Measurements from ENCODE around the gene FAM163A. TPM values are rescaled to one million over a fixed set of nuclear protein-coding genes. Genes with fewer than 3 reads are reported as not detected.
A peak's percentile ranks its signal among the peaks of the same experiment; 100 is the strongest.
"Not testable (repeated sequence)": the region's sequence is repeated elsewhere in the genome, so short reads cannot be mapped to it uniquely, and the experiment has no call there.

FAM163A gene
- total RNA-seq, 2 experiments from 2014 or later = not detected

DNA sequence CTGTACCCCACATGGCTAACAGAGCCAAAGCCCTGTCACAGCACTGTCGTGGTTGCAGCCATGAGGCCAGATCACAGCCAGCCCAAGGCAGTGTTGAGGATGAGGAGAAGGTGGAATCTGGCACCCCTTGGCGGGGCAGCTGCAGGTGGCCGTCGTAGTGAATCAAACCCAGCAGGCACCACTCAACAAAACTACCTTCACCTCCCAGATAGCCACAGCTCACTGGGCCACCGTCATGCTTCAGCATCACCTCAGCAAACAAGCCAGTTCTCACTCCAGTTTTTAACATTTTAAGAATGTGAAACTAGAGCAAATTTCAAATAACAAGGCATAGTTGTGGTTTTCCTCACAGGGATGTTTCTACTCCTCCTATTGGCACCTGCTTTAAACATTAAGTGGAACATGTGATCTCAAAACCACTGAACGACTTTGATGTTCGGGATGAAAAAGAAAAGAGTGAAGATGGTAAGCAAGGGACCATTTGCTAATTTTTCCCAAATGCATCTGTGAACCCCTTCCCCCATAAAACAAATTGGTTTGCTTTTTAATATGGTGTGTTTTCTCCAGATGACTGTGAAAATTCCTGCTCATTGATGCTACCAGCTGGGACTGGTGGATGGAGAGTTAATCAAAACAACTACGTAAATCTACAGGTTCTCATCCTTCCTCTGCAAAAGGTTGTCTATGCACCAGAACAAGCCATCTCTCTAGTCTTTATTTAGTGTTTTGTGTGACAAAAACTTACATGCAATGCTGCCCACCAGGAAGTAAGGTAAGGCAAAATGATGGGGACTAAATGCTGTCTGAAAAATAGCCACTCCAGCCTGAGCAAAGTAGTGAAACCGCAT is 89.0 kb downstream of the FAM163A start:
- no peak for DNase-seq
- peak overlapping the region; percentile 43 for H3K27ac Mint-ChIP-seq

GRCh38 chr1:179836686-179837445 is 93.8 kb downstream of the FAM163A start:
- ATAC-seq; H3K9me3 Mint-ChIP-seq (ENCODE audit: insufficient read depth); H3K27ac Mint-ChIP-seq; DNase-seq; H3K4me1 Mint-ChIP-seq (ENCODE audit: low read depth); H3K36me3 Mint-ChIP-seq (ENCODE audit: low read depth); POLR2A ChIA-PET; H3K4me3 Mint-ChIP-seq; H3K27me3 Mint-ChIP-seq (ENCODE audit: low read depth): not testable (repeated sequence)
- CTCF ChIA-PET = interaction anchor here (1.4 to 1.9 kb wide), 2 partner anchors 22 to 27 kb away, joined by 4 to 6 read pairs; no protein-coding TSS in a partner anchor

More for the DNA sequence above, 89.0 kb downstream of the FAM163A start:
- Mint-ChIP-seq H3K36me3 (ENCODE audit: low read depth) (peaks cover 2% of the 10 kb centered on the region), H3K4me3 (peak overlapping the region; percentile 34), H3K4me1 (ENCODE audit: low read depth) (peaks cover 24% of the 10 kb centered on the region), H3K27me3 (ENCODE audit: low read depth) (no peaks in the 10 kb centered on the region), H3K9me3 (ENCODE audit: insufficient read depth) (no peaks in the 10 kb centered on the region)
- ChIA-PET CTCF (interaction anchor here (0.6 to 5.8 kb wide), 6 partner anchors 14 to 126 kb away, joined by 3 to 62 read pairs (median 7); no protein-coding TSS in a partner anchor), POLR2A (interaction anchor here (0.8 kb wide), 1 partner anchor 50 kb away, joined by 4 read pairs; the partner anchor contains the start of gene TOR1AIP1)
- ATAC-seq = peak; percentile 69

DNA sequence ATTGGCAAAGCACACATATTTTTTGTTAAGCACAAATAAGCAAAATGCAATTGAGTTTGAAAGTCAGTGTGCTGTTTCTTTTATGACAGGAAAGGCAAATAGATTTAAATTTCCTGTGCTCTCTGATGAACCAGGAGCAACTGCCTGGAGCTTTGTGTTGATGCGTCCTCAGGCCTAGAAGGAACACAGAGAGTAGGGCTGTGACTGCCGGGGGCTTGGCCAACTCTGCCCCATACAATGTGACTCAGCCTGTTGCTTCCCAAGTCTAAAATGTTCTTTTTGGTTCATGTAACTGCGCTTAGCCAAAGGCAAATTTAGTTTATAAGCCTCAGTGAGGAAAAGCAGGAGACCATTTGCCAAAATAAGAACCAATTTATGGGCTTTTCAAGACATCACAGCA is 97.0 kb downstream of the FAM163A start:
- ChIA-PET POLR2A (no interaction called here), CTCF (interaction anchor here (0.9 to 1.3 kb wide), 2 partner anchors 13 to 25 kb away, joined by 3 to 5 read pairs; no protein-coding TSS in a partner anchor)
- peaks cover 11% of the 10 kb centered on the region for H3K36me3 Mint-ChIP-seq (ENCODE audit: low read depth)
- H3K4me1 Mint-ChIP-seq (ENCODE audit: low read depth) = no peaks in the 10 kb centered on the region
- H3K27ac Mint-ChIP-seq = no peak overlapping the region
- DNase-seq (no peak), ATAC-seq (no peak)
- no peak overlapping the region for H3K4me3 Mint-ChIP-seq
- no peaks in the 10 kb centered on the region for H3K9me3 Mint-ChIP-seq (ENCODE audit: insufficient read depth)
- H3K27me3 Mint-ChIP-seq (ENCODE audit: low read depth) = no peaks in the 10 kb centered on the region

DNA sequence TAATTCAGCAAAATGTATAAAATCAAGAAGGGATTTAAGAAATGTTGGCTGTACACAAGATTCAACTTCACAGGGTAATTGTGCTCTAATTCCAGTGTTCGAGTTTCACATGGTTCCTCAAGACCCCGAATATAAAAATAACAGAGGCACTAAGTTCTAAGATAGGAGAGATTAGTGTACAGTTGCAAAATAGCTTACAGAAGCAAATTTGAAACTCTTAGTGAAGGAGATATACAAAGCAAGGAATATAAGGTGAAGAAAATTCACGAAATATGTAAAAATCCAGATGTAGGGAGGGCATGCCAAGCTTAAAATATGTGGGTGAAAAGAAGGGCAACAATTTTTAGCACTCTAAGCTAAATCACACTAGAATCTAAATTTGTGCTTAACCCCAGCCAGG is 105.1 kb downstream of the FAM163A start:
- Mint-ChIP-seq H3K9me3 (ENCODE audit: insufficient read depth) (no peaks in the 10 kb centered on the region), H3K36me3 (ENCODE audit: low read depth) (peaks cover 48% of the 10 kb centered on the region)
- POLR2A ChIA-PET = no interaction called here

GRCh38 chr1:179853102-179853501 is 110.0 kb downstream of the FAM163A start:
- DNase-seq = no peak
- Mint-ChIP-seq H3K9me3 (ENCODE audit: insufficient read depth) (no peaks in the 10 kb centered on the region), H3K4me3 (no peak overlapping the region), H3K27ac (no peak overlapping the region), H3K4me1 (ENCODE audit: low read depth) (peaks cover 8% of the 10 kb centered on the region), H3K27me3 (ENCODE audit: low read depth) (no peaks in the 10 kb centered on the region), H3K36me3 (ENCODE audit: low read depth) (peaks cover 42% of the 10 kb centered on the region)
- ChIA-PET CTCF (interaction anchor here (0.9 to 1.9 kb wide), 5 partner anchors 14 to 147 kb away, joined by 3 to 9 read pairs (median 6); no protein-coding TSS in a partner anchor), POLR2A (no interaction called here)
- no peak for ATAC-seq

More for the DNA sequence above, 105.1 kb downstream of the FAM163A start:
- DNase-seq (no peak), ATAC-seq (no peak)
- Mint-ChIP-seq H3K4me3 (no peak overlapping the region), H3K4me1 (ENCODE audit: low read depth) (peaks cover 8% of the 10 kb centered on the region), H3K27ac (no peak overlapping the region), H3K27me3 (ENCODE audit: low read depth) (no peaks in the 10 kb centered on the region)
- CTCF ChIA-PET = interaction anchor here (1.1 to 3.1 kb wide), 2 partner anchors 17 to 34 kb away, joined by 3 to 10 read pairs; no protein-coding TSS in a partner anchor

GRCh38 chr1:179855831-179856230 is 112.7 kb downstream of the FAM163A start:
- H3K27me3 Mint-ChIP-seq (ENCODE audit: low read depth); H3K4me1 Mint-ChIP-seq (ENCODE audit: low read depth); H3K9me3 Mint-ChIP-seq (ENCODE audit: insufficient read depth); ATAC-seq; H3K4me3 Mint-ChIP-seq; H3K27ac Mint-ChIP-seq; CTCF ChIA-PET; POLR2A ChIA-PET; DNase-seq: not testable (repeated sequence)
- peaks cover 30% of the 10 kb centered on the region for H3K36me3 Mint-ChIP-seq (ENCODE audit: low read depth)

- H3K27me3 Mint-ChIP-seq (ENCODE audit: low read depth) = no peaks in the 10 kb centered on the region
- CTCF ChIA-PET = no interaction called here
- POLR2A ChIA-PET = no interaction called here
Observed at GRCh38 chr1:179856296-179856695, 113.2 kb downstream of the FAM163A start.

GRCh38 chr1:179857009-179857408 is 113.9 kb downstream of the FAM163A start:
- POLR2A ChIA-PET = no interaction called here

More at GRCh38 chr1:179856296-179856695, 113.2 kb downstream of the FAM163A start:
- ATAC-seq (no peak), DNase-seq (no peak)
- peaks cover 8% of the 10 kb centered on the region for H3K4me1 Mint-ChIP-seq (ENCODE audit: low read depth)
- no peak overlapping the region for H3K27ac Mint-ChIP-seq
- no peak overlapping the region for H3K4me3 Mint-ChIP-seq
- H3K36me3 Mint-ChIP-seq (ENCODE audit: low read depth) = peaks cover 28% of the 10 kb centered on the region
- H3K9me3 Mint-ChIP-seq (ENCODE audit: insufficient read depth) = no peaks in the 10 kb centered on the region

DNA sequence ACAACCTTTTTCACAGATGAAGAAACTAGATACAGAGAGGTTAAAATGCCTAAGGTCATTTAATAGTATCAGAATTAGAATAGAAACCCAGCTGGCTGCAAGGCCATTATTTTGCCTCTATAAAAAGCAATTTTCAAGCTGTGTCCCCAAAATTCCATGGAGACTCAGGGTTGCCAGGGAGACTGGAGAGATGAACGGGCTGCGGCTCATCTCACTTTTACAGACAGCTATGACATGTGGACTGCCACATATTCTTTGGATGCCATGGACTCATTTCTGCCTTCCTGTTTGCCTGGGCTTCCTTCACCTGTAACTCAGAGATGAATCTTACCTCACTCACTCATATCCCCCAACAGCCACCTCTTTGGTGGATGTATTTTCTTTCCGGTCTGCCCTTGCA is 117.6 kb downstream of the FAM163A start:
- POLR2A ChIA-PET = no interaction called here
- no peaks in the 10 kb centered on the region for H3K4me1 Mint-ChIP-seq (ENCODE audit: low read depth)
- CTCF ChIA-PET = interaction anchor here (0.7 kb wide), 1 partner anchor 46 kb away, joined by 4 read pairs; no protein-coding TSS in a partner anchor
- DNase-seq (no peak), ATAC-seq (no peak)
- H3K36me3 Mint-ChIP-seq (ENCODE audit: low read depth) = peaks cover 40% of the 10 kb centered on the region
- H3K4me3 Mint-ChIP-seq = no peak overlapping the region
- H3K9me3 Mint-ChIP-seq (ENCODE audit: insufficient read depth) = no peaks in the 10 kb centered on the region
- H3K27ac Mint-ChIP-seq = no peak overlapping the region
- no peaks in the 10 kb centered on the region for H3K27me3 Mint-ChIP-seq (ENCODE audit: low read depth)

More at GRCh38 chr1:179857009-179857408, 113.9 kb downstream of the FAM163A start:
- Mint-ChIP-seq H3K36me3 (ENCODE audit: low read depth) (peaks cover 24% of the 10 kb centered on the region), H3K27ac (no peak overlapping the region), H3K9me3 (ENCODE audit: insufficient read depth) (no peaks in the 10 kb centered on the region), H3K4me1 (ENCODE audit: low read depth) (peaks cover 8% of the 10 kb centered on the region), H3K27me3 (ENCODE audit: low read depth) (no peaks in the 10 kb centered on the region), H3K4me3 (no peak overlapping the region)
- ATAC-seq (no peak), DNase-seq (no peak)
- CTCF ChIA-PET = no interaction called here

DNA sequence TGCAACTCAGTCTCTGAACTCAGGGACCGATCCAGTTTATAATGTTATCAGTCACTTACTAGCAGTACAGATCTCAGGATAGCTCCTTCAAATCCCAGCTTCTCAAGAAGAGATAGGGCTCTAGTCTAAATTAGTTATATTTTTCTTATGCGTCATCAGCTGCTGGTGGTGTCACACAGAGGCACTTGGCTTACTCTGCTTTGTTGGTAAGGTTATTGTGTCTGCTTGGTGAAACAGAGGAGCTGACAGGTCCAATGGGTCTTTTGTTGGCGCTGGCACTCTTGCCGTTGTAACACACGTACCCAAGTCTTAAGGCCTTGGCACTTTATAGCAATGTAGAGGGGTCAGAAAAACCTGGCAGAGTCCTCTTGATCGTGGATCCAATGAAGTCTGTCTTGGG is 122.3 kb downstream of the FAM163A start:
- Mint-ChIP-seq H3K27me3 (ENCODE audit: low read depth) (no peaks in the 10 kb centered on the region), H3K27ac (no peak overlapping the region), H3K9me3 (ENCODE audit: insufficient read depth) (no peaks in the 10 kb centered on the region), H3K4me3 (no peak overlapping the region), H3K36me3 (ENCODE audit: low read depth) (peaks cover 42% of the 10 kb centered on the region), H3K4me1 (ENCODE audit: low read depth) (no peaks in the 10 kb centered on the region)
- DNase-seq = no peak
- POLR2A ChIA-PET = interaction anchor here (1.6 kb wide), 1 partner anchor 17 kb away, joined by 4 read pairs; the partner anchor contains the start of gene TOR1AIP1
- no peak for ATAC-seq
- CTCF ChIA-PET = interaction anchor here (1.3 to 6.1 kb wide), 5 partner anchors 18 to 314 kb away, joined by 3 to 66 read pairs (median 3); no protein-coding TSS in a partner anchor
